GM20431 (cell line): ENCODE results near the gene BRD3.

Experiments used
- in situ Hi-C: fragments of 300-500 bp; cut with MseI, MboI; formaldehyde crosslinking; loops from one replicate; pipeline ENCODE4 v1.15.0; 2020; ENCODE audit warnings: low sequenced_read_pairs; ENCODE audit not compliant: unreplicated experiment

BRD3 gene

DNA sequence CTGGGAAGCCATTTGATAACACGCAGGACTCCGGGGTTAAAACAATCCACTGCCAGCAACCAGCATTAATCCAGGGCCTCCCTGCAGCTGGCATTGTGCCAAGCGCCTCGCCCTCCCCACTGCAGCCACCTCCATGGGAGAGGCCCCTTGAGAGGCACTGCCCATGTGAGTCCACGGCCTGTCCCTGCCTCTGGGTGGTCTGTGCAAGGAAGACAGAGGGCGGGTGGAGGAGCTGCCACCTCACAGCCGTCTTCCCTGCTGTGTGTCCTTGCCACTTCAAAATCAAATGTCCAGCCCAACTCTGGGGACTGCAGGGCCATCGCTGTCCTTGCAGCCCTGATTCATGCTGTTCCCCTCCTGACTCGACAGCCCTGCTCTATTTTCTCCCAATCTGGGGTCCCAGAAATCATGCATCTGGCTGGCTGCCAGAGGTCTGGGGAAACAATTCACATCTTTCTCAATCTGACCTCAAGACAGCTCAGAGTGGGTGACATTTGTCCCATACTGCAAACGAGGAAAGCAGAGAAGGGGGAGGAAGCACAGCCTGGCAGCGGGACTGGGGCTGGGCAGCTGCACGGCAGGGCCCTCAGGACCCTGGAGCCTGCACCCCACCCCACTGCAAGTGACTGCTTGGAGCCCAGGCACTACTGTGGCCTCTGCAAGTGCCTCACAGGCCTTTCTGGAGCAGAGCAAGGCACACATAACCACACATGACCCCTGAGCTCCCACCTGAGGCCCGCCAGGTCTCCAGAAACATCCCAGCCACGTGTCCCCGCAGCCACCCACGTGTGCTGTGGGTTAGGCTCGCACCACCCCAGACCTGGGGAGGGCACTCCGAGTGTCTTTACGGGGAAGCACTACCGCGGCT is 26.8 kb downstream of the BRD3 start:
- in situ Hi-C loops: no loop called here

DNA sequence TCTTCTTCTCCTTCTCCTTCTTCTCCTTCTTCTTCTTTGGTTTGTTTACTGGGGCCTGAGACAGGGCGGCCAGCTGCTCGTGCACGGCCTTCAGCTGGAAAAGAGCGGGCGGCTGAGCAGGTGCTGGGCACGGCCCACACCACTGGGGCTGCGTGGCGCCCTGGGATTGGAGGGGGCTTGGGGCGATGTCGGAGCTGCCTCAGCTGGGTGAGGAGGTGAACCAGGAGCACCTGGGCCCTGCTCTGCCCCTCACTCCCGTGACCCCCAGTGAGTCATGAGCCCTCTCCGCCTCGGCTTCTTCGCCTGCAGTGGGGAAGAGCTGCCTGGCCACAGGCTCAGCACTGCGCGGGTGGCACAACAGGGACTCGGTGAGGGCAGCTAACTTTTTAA is 27.7 kb downstream of the BRD3 start:
- in situ Hi-C loops: no loop called here

DNA sequence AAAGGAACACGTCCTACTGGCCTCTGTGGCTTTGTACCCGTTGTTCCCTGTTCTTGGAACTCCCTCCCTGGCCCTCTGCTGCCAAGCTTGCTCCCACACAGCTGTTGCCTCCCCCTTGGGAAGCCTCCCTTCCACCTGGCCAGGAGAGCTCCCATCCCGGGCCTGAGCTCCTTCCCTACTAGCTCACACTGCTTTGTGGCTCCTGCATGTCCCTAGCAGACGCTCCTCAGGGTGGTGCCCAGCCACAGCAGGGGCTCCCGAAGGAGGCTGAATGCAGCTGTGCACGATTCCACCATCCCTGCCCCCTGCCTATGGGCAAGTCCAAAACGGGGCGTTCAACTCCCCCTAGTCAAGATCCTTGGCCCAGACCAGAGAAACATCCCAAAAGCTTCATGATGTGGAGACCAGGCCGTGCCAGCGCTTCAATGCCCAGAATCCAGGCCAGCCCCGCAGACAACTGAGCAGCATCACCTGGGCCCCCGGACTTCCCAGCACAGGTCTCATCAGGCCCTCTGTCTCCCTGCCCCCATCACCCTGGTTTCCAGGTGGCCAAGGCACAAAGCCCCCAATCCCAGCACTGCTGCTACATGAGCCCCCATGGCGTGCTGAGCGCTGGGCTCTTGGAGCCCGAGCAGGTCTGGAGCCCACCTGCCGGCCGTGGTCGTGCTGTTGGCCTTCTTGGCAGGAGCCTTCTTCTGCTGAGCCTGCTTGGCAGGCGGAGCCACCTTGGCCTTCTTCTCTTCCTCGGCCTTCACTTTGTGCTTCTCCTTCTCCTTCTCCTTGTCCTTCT is 28.2 kb downstream of the BRD3 start:
- in situ Hi-C loops: no loop called here

DNA sequence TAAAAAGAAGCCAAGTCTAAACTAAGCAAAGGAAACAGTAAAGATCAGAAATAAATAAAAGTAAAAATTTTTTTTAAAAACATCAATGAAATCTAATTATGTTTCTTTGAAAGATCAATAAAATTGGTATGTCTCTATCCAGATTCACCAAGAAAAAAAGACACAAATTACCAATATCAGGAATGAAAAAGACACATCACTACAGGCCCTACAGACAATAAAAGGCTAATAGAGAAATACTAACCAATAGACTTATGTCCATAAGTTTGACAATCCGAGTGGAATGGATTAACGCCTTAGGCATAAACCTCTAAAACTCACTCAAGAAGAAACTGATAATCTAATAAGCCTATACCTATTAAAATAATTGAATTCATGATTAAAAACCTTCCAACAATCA is 30.2 kb downstream of the BRD3 start:
- in situ Hi-C loops: no loop called here

DNA sequence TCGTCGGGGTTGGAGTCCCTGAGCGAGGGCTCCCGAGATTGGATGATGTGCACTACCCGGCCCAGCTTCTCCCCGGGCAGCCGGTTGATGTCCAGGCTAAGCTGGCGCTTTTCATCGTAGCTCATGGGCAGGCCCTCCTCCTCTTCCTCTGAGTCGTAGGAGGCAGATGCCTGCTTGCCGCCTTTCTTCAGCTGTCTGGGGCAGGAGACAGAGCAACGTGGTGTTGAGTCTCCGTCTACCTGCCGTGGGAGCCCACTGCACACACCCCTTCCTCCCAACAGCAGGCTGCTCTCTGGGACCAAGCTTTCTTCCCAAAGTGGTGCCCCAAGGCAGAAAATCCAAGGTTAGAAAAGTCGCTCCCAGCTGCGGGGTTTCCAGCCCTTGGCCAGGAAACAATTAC is 31.7 kb downstream of the BRD3 start:
- in situ Hi-C loops: no loop called here

DNA sequence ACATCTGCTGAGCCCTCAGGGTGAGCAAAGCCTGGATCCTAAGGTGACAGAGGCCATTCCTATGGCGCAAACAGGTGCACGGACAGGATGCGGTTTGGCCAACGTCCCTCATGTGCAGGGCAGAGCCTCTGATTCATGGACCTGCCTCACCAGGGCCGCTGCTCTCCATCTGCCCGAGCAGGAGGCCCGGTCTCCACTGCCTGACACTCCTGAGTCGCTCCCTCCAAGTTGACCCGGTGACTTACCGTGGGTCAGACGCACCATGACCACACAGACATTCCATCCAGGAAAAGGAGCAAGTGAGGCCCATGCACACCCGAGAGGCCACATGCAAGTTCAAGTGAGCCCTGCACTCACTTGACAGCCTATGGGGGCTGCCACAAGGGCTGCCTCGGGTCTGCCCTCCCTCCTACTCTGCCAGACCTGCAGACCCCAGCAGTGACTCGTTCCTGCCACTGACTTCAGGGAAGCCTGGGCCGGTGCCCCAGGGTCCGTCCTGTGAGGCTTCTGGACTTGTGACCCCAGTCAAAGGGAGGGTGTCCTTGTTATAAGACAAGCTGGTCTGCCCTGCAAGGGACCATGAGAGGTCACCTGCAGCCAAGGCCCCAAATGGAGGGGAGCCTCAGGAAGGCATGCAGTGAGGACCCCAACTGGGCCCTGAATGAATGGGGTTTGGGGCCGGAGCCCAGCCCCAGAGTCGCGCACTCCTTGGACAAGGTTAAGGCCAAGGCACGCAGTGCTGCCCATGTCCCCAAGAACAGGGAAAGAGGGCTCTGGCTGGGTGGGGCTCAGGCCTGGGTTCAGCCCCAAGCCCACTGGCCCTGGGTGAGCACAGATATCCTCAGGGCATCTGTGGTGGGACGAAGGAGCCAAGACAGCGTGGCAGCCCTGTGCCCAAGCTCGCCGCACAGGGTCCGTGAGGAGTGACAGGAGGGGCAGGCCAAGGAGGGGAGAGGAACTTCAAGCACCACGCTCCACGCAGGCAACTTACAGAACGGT is 32.5 kb downstream of the BRD3 start:
- in situ Hi-C loops: no loop called here

DNA sequence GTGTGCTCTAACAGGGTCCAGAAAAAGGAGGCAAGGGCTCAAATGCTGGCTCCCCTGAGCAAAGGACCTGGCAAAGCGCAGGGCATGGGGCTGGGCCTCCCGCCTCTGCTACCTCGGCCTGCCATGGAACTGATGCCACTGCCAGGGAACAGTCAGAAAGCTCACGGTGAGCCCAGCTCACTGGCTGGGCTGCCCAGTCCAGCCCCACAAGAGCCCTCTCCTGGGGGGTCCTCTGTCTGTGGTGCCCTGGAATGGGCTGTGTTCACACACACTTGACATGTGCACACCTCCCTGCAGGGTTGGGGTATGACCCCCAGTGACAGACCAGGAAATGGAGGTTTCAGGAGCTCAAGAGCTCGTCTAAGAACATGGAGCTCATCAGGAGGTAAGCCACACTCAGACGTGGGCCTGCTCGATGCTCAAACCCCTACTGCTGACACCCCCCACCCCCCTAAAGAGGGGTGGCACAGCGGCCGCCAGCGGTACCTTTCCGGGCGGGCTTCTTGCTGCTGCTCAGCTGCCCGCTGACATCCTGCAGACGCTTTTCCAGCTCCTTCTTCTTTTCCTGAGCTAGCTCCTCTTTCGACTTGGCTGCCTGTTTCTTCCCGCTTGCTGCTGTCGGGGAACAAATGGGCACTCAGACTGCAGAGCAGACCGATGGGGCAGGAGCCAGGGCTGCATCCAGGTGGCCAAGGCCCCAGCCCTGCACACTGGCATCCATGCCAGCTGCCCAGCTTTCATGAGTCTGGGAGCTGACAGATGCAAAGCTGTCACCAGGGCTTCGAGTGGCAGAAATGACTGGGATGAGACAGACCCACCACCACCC is 33.4 kb downstream of the BRD3 start:
- in situ Hi-C loops: no loop called here

DNA sequence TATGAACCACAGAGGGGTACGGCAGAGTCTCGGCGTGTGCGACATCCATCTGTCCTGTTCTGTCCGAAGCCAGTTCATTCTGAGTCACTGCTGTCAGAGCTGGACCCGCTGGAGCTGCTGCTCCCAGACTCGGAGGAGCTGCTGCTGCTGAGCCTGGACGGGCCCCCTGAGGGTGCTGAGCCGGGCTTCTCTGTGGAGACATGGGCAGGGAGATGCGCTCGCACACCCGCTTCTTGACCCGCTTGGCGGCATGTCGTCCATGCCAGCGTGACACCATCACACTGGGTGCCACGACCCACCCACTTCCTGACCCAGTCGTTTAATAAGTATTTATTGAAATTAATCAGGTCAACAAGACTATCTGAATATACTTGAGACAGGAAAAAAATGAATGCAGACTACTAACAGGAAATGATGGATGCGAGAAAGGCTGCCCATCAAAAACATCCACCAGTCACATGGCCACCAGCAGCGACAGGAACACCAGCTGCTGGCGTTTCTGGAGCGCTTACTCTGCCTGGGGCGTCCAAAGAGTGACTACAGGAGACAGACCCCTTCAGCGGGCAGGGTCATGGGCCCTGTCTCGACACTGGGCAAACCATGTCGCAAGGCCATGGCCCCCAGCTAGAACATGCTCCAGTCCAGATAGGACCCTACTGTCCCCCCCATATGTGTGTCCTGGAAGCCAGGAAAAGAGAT is 34.2 kb downstream of the BRD3 start:
- in situ Hi-C loops: no loop called here

DNA sequence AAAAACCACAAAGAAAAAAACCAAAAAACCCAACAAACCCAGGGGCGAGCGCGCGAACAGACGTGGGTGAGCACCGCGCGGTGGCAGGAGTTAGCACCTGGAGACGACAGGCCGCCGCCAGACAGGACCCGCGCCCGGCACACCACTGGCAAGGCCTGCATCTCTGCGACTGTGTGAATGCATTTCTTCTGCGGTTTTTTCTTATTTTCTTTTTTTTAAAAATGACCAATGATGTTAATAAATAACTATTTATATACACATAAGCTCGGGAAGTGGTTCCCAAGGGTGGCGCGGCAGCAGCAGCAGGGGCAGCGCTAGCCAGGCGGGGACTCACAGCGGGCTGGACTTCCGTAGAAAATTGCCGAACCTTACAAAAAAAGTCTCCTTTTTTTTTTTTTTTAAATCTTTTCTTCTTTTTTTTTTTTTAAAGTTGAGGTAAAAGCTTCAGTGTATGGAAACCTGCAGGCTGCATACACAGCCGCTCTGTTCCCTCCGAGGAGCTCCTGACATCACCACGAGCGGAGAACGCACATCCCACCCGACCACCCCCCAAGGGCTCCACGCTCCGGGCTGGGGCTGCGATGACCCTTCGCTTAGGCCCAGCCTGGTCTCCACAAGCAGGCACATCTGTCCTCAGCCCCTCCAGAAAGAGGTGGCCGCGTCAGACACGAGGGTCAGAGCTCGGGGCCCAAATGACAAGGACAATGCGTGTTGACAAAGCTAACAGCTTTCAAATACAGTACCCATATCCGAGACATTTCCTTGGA is 35.2 kb downstream of the BRD3 start:
- in situ Hi-C loops: no loop called here

DNA sequence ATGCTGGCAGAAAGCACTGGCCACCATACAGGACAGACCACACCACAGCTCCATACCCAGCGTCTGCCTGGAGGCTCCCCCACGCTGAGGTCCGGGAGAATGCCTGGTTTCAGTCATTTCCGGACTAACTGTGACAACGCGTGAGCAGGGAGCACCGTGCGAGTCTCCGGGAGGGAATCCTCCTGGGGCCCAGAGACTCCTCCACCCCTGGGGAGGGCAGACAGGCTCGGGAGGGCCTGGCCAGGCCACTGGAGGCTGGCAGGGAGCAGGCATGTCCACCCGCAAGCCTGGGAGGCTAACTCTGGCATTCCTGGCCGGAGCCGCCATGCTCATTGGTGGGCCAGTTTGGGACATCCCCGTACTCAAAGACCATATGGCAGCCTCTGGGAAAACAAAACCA is 36.0 kb downstream of the BRD3 start:
- in situ Hi-C loops: no loop called here

DNA sequence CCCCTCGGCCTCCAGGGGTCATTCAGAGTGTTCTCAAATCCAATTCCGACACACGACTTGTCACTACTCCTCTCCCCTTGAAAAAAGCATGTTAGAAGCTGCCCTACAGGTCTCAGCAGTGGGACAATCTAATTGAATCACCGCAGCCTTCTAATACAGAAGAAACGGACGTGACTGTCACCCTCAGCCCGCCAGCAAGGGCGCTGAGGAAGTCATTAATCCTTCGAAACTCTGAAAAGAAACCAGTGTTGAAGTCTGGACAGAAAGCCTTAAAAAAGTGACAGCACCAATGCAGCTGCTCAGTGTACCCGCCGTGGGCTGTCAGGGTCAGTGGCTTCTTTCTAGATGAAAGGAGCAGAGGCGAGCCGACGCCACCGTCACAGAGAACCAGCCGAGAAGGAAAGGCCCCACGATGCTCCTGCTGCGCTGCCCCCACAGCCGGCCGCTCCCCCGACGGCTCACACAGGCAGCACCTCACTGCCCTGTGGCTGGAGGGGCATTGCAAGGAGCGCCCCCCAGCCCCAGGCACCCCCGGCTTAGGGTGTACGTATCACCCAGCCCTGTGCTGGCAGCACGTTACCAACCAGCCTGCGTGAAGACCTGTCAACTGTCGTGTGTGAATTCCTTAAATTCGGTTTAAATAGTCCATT is 36.9 kb downstream of the BRD3 start:
- in situ Hi-C loops: no loop called here

DNA sequence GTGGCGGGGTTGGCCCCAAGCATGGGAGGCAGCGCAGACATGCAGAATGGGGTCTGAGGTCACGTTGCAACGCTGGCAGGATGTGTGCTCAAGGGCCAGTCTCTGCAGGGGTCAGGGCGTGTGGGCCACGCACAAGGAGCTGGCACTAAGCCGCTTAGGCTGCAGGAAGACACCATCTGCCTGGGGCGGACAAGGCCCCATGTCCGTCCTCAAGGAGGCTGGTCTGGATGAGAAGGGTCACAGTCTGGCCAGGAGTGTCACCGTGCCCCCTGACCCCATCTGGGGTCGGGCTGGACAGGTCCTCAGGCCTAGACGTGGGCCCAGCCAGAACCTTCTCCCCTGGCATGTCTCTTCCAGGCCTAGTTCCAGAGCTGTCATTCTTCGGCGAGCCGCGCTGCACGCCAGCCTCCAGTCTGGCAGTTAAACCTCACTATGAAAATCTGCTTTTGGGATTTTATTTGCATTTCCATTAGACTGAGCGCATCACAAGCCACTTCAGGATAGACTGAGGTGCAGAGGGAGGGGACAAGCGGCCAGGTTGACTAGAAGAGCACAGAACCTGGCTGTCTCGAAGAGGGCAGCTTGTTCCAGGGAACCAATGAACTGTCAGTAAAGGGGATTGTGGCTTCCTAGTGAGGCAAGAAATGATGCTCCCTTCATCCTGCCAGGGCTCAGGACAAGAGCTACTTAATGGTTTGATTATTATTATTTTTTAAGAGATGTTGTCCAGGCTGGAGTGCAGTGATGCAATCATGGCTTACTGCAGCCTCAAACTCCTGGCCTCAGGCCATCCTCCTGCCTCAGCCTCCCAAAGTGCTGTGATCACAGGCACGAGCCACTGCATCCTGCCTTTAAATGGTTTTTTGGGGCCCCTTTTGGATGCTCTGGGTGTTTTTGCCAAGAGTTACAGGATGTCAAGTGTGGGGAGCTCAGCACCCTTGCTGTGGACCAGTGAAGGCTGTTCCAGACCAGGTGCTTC is 38.3 kb downstream of the BRD3 start:
- in situ Hi-C loops: no loop called here

DNA sequence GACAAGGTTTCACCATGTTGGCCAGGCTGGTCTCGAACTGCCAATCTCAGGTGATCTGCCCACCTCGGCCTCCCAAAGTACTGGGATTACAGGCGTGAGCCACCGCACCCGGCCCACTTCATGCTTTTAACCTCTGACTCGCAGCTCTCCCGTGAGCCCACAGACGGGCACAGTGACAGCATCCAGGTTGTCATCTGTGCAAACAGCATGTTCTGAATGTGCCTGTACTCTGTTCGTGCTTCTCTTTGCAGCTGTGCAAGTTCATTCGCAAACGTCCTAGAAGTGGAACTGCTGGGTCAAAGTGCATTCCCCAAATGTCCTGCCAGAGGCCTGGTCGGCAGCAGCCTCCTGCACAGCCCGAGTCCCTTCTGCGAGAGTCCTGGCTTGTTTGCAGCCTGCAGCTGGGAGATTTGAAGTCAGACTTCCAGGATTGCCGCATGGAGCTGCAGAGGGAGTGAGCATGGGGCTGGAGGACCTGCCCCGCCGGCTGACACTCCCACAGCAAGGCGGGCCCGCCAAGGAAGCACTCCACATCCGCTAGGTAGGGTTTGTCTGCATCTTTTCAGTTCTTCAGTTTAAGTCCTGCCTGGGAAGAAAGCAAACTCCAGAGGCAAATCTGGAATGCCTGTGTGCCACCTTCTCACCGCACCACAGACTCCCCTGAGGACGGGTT is 39.1 kb downstream of the BRD3 start:
- in situ Hi-C loops: no loop called here

DNA sequence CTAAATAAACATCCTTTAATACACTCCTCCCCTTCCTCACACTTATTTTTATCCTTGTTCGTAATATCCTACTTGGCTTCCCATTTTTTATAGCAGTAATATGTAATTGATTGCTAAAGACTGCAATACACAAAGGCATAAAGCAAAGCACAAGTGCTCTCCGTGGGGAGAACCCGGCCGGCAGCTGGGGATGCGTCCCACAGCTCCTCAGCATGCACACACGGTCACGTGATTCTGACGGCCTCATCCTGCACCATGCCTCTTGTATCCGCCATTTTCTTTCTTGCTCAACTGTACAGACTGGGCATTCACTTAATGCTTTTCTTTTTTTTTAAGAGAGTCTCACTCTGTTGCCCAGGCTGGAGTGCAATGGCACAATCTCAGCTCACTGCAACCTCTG is 39.8 kb downstream of the BRD3 start:
- in situ Hi-C loops: no loop called here

DNA sequence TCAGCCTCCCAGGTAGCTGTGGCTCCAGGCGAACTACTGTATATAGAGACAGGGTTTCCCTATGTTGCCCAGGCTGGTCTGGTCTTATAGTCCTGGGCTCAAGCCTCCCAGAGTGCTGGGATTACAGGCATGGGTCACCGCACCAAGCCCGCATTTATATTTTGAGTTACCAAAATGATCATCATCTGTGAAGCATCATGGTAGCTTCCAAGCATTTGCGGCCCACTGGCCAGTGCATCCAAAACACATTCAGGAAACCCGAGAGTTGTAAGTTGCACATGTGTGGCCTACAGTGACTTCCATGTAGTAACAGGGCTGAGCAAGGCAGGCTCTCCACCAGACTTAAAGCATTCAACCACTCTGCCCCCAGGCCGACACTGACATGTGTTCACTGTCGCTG is 40.3 kb downstream of the BRD3 start:
- in situ Hi-C loops: no loop called here

DNA sequence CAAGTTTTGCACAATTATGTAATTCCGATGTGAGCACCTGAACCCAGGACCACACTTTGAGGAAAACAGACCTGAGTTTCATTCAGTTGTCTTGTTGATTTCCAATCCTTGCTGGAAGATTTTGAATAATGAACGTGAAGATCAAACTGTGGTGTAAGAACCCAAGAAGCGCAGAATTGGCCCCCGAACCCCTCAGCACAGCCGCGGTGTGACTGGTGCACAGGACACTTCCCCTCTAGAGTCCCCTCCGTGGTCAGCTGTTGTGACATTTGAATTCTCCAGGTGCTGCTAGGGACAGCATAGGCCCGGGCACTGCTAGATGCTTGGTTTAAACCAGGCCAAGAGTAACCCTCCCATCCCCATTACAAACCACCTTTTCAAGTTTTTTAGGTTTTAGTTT is 40.8 kb downstream of the BRD3 start:
- in situ Hi-C loops: no loop called here
